HEK293 (cell line): ENCODE measurements around the gene DNAJC5.

Source experiments
- CTCF ChIA-PET: fragments of 350-600 bp; formaldehyde crosslinking; extraction: SDS; loops from one replicate; lab custom pipeline; 2021; ENCODE audit warnings: antibody characterized with exemption; lab: Yijun Ruan, JAX
- POLR2A ChIA-PET: fragments of 300-600 bp; formaldehyde crosslinking; extraction: SDS; loops from one replicate; lab custom pipeline; 2020; ENCODE audit warnings: antibody characterized with exemption, inconsistent platforms; lab: Yijun Ruan, JAX
- H3K27ac ChIP-seq: fragments of 200-500 bp; sonication (Bioruptor generic); 2 replicates; pipeline ENCODE4 v1.5.1; 2014; ENCODE audit warnings: low read depth, low read length, control low read depth, inconsistent platforms; ENCODE audit errors: extremely low read depth
- H3K36me3 ChIP-seq, 2 experiments: fragments of 200-500 bp in 1 of 2; sonication (Bioruptor generic) in 1 of 2; 1 replicate in 1 of 2; 2 replicates in 1 of 2; pipeline ENCODE4 v1.5.1; 2014 to 2017; ENCODE audit warnings: inconsistent platforms in 2 of 2, low read length in 2 of 2; ENCODE audit not compliant: control insufficient read depth in 2 of 2, insufficient read depth in 1 of 2
- H3K4me1 ChIP-seq: fragments of 200-500 bp; sonication (Bioruptor generic); 2 replicates; pipeline ENCODE4 v1.5.1; 2014; ENCODE audit warnings: mild to moderate bottlenecking, low read length, inconsistent platforms; ENCODE audit not compliant: control insufficient read depth, insufficient read depth
- H3K4me3 ChIP-seq: 2 replicates; pipeline ENCODE4 v1.5.1; 2011; ENCODE audit warnings: low read depth, mild to moderate bottlenecking, control low read depth, low read length, moderate library complexity
- H3K9me3 ChIP-seq: fragments of 200-500 bp; sonication (Bioruptor generic); 2 replicates; pipeline ENCODE4 v1.5.1; 2014; ENCODE audit warnings: low read depth, low read length, inconsistent platforms; ENCODE audit not compliant: control insufficient read depth, insufficient read depth
- KLF16 ChIP-seq: fragments of 450-650 bp; formaldehyde crosslinking; IDR thresholded peaks from 2 replicates; pipeline ENCODE4 v1.5.1; 2017; ENCODE audit warnings: missing biosample characterization, missing genetic modification characterization
- KLF17 ChIP-seq: fragments of 450-650 bp; formaldehyde crosslinking; IDR thresholded peaks from 2 replicates; pipeline ENCODE4 v1.5.1; 2016; ENCODE audit warnings: missing biosample characterization, missing genetic modification characterization
- TRIM28 ChIP-seq: IDR thresholded peaks from 2 replicates; pipeline ENCODE4 v1.6.1; 2011; ENCODE audit warnings: low read length, control low read depth, borderline replicate concordance
- YY2 ChIP-seq: fragments of 450-650 bp; formaldehyde crosslinking; IDR thresholded peaks from 2 replicates; pipeline ENCODE4 v1.5.1; 2016; ENCODE audit warnings: missing biosample characterization, missing genetic modification characterization
- ZNF280D ChIP-seq: fragments of 450-650 bp; formaldehyde crosslinking; IDR thresholded peaks from 2 replicates; pipeline ENCODE4 v1.5.1; 2016; ENCODE audit warnings: missing biosample characterization, missing genetic modification characterization
- ZNF394 ChIP-seq: fragments of 450-650 bp; formaldehyde crosslinking; IDR thresholded peaks from 2 replicates; pipeline ENCODE4 v1.5.1; 2016; ENCODE audit warnings: missing biosample characterization, missing genetic modification characterization, mild to moderate bottlenecking, moderate library complexity, borderline replicate concordance
- ZNF518A ChIP-seq: fragments of 450-650 bp; formaldehyde crosslinking; conservative IDR thresholded peaks from 2 replicates; pipeline ENCODE4 v1.5.1; 2016; ENCODE audit warnings: low read depth, missing biosample characterization, missing genetic modification characterization
- ZNF549 ChIP-seq: fragments of 450-650 bp; IDR thresholded peaks from 2 replicates; pipeline ENCODE4 v1.5.1; 2018; ENCODE audit warnings: missing biosample characterization, missing genetic modification characterization, mild to moderate bottlenecking, inconsistent platforms, moderate library complexity
- ZNF843 ChIP-seq: fragments of 450-650 bp; formaldehyde crosslinking; IDR thresholded peaks from 2 replicates; pipeline ENCODE4 v1.5.1; 2016; ENCODE audit warnings: missing biosample characterization, missing genetic modification characterization
- ZXDB ChIP-seq: fragments of 450-650 bp; formaldehyde crosslinking; IDR thresholded peaks from 2 replicates; pipeline ENCODE4 v1.5.1; 2016; ENCODE audit warnings: missing biosample characterization, missing genetic modification characterization

DNAJC5 gene

DNA sequence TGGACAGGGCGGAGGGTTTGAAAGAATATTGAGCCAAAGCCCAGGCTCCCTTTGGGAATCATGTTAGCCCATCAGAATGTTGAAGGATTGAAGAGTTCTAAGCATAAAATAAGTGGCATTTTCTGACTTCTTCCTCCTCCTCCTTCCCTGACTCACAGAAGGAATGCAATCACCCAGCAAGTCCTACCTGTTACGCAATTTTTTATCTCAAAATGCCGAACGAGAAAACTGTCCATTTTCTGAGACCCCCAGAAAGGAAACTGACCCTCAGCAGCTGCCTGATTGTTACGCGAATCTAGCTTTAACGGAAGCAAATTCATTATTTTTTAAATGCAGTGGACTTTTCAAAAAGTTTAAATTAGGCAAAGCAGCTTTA is 4.7 kb upstream of the DNAJC5 start:
- H3K9me3 ChIP-seq = no peaks in the 10 kb centered on the region
- POLR2A ChIA-PET = no interaction called here
- H3K27ac ChIP-seq = no peak overlapping the region
- H3K36me3 ChIP-seq = peaks cover 0 to 57% of the 10 kb centered on the region in 2 experiments; a peak in 1 of 3 replicates
- H3K4me1 ChIP-seq = no peaks in the 10 kb centered on the region
- H3K4me3 ChIP-seq = no peak overlapping the region
- no peak for TF ChIP-seq YY2 (tag by site-specific recombination)
- TF ChIP-seq KLF16 (tag by site-specific recombination) = no peak
- no peak for TF ChIP-seq ZNF549 (tag by site-specific recombination)
- no peak for TF ChIP-seq ZNF843 (tag by site-specific recombination)
- no peak for TF ChIP-seq TRIM28
- TF ChIP-seq ZNF518A (tag by site-specific recombination) = no peak
- TF ChIP-seq, all 188 proteins: peak for 0
- CTCF ChIA-PET = interaction anchor here (0.8 kb wide), 1 partner anchor 49 kb away, joined by 3 read pairs; no protein-coding TSS in a partner anchor

- CTCF ChIA-PET = interaction anchor here (0.8 kb wide), 1 partner anchor 50 kb away, joined by 3 read pairs; no protein-coding TSS in a partner anchor
Measured at GRCh38 chr20:63890616-63891015, 4.3 kb upstream of the DNAJC5 start.

More at GRCh38 chr20:63890616-63891015, 4.3 kb upstream of the DNAJC5 start:
- POLR2A ChIA-PET = no interaction called here
- H3K4me1 ChIP-seq = no peaks in the 10 kb centered on the region
- H3K27ac ChIP-seq = no peak overlapping the region
- no peak overlapping the region for H3K4me3 ChIP-seq
- no peaks in the 10 kb centered on the region for H3K9me3 ChIP-seq
- TF ChIP-seq ZNF394 (no peak), ZNF280D (tag by site-specific recombination) (no peak), KLF17 (tag by site-specific recombination) (no peak), ZNF518A (tag by site-specific recombination) (no peak), ZXDB (tag by site-specific recombination) (no peak)
- H3K36me3 ChIP-seq = peaks cover 0 to 53% of the 10 kb centered on the region in 2 experiments; a peak in 1 of 3 replicates
